Ureter (tissue), 1 donor: ENCODE measurements around the gene ZXDB. TPM values are rescaled to one million over a fixed set of nuclear protein-coding genes. Genes with fewer than 3 reads are reported as not detected.

Experiments
- total RNA-seq: library from RNA; stranded (reverse); gene quantifications from one replicate; pipeline ENCODE4 v1.2.4, GENCODE V29; 2023
- donor health status: DM: yes; HTN: yes; CAD: no.

ZXDB gene
- total RNA-seq, 1 donor from 2014 or later: 9.4 TPM

Other genes with a start within 250 kb of the ZXDB start
- 0.16 TPM for gene NLRP2B, start 88.2 kb downstream of the ZXDB start, total RNA-seq